ENCODE data around the gene RCN1.

DNA sequence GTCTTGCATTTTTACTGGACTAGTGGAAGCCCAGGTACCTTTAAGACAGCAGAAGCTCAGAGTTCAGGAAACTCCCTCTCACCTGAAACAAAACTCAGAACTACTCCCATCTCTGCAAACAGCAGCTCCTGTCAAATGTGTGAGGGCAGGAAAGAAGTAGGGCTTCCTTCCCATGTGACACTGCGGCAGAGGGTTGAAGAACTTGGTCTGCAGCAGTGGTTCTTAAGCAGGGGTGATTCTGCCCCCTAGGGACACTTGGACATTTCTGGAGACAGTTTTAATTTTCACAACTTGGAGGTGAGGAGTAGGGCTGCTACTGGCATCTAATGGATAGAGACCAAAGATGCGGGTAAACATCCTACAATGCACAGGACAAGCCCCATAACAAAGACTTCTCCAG is 63.4 kb downstream of the RCN1 start:
- TF ChIP-seq, protein P1, sequence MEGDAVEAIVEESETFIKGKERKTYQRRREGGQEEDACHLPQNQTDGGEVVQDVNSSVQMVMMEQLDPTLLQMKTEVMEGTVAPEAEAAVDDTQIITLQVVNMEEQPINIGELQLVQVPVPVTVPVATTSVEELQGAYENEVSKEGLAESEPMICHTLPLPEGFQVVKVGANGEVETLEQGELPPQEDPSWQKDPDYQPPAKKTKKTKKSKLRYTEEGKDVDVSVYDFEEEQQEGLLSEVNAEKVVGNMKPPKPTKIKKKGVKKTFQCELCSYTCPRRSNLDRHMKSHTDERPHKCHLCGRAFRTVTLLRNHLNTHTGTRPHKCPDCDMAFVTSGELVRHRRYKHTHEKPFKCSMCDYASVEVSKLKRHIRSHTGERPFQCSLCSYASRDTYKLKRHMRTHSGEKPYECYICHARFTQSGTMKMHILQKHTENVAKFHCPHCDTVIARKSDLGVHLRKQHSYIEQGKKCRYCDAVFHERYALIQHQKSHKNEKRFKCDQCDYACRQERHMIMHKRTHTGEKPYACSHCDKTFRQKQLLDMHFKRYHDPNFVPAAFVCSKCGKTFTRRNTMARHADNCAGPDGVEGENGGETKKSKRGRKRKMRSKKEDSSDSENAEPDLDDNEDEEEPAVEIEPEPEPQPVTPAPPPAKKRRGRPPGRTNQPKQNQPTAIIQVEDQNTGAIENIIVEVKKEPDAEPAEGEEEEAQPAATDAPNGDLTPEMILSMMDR (IDR thresholded peaks at IDR 0.05): no peak
- TF ChIP-seq POLR2A (IDR thresholded peaks at IDR 0.05) (no peak), EP300 (IDR thresholded peaks at IDR 0.05) (no peak)

Data from tibial nerve (tissue), 4 donors.